Measurements from ENCODE around the gene SPINT2.

SPINT2 gene

DNA sequence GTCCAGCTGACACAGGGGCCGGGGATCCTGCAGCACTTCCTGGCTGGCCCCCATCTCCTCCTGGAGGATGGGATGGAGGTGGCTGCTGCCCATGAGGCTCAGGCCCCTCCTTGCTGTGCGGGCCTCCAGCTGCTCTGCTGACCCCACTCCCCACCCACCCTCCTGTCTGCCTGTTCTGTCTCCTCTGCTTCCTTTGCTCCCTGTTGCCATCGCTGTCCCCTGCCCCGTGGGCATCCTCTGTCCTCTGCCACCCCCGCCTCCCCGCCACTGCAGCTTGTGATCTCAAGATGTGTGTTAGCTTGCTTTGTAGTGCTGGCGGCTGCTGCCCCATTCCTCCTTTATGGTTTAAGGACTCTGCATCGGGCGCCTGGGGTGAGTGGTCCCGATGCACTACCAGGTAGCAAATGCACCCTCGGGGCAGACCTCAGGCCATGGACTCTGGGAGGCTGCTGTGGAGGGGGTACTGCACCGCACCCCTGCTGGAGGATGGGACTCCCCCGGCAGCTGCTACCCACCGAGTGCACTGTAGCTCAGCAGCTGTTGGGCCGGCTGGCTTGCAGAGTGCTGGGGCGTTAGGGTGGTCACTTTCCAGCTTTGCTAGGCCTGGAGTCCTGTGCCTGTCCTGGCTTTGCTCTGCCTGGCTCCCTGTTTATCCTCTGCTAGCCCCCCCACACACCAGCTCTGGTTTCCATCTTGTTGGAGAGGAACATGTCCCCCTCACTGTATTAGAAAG is 23.9 kb downstream of the SPINT2 start:
- no peaks in the 10 kb centered on the region for H3K9me3 ChIP-seq (ENCODE audit: low read length)
- no peak overlapping the region for H3K27ac ChIP-seq (ENCODE audit: low read depth, low read length)
- H3K36me3 ChIP-seq (ENCODE audit: insufficient read depth, low read length) = no peaks in the 10 kb centered on the region
- H3K4me1 ChIP-seq (ENCODE audit: insufficient read depth, low read length) = peaks cover 7% of the 10 kb centered on the region
- no peak overlapping the region for H3K4me3 ChIP-seq (ENCODE audit: low read depth in 1 of 2, low read length in 2 of 2)
- H3K27me3 ChIP-seq (ENCODE audit: control insufficient read depth in 1 of 2, insufficient read depth in 2 of 2, low read length in 2 of 2) = no peaks in the 10 kb centered on the region
- no peak overlapping the region for H3K9ac ChIP-seq (ENCODE audit: low read length)

DNA sequence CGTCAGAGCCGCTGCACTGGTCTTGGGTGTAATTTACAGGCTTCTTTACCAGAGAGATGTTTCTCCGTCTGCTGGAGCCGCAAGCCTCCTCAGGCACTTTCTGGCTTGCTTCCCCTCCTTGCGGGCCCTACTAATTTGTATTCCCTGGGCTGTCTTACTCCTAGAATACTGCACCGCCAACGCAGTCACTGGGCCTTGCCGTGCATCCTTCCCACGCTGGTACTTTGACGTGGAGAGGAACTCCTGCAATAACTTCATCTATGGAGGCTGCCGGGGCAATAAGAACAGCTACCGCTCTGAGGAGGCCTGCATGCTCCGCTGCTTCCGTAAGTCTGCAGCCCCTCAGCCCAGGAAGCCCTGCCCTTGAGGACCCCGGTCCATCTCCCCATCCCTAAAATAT is 25.6 kb downstream of the SPINT2 start:
- Histone ChIP-seq H3K36me3 (ENCODE audit: insufficient read depth, low read length) (no peaks in the 10 kb centered on the region), H3K4me3 (ENCODE audit: low read depth in 1 of 2, low read length in 2 of 2) (no peak overlapping the region), H3K27ac (ENCODE audit: low read depth, low read length) (no peak overlapping the region), H3K9me3 (ENCODE audit: low read length) (no peaks in the 10 kb centered on the region), H3K9ac (ENCODE audit: low read length) (no peak overlapping the region), H3K27me3 (ENCODE audit: control insufficient read depth in 1 of 2, insufficient read depth in 2 of 2, low read length in 2 of 2) (no peaks in the 10 kb centered on the region), H3K4me1 (ENCODE audit: insufficient read depth, low read length) (peaks cover 7% of the 10 kb centered on the region)

DNA sequence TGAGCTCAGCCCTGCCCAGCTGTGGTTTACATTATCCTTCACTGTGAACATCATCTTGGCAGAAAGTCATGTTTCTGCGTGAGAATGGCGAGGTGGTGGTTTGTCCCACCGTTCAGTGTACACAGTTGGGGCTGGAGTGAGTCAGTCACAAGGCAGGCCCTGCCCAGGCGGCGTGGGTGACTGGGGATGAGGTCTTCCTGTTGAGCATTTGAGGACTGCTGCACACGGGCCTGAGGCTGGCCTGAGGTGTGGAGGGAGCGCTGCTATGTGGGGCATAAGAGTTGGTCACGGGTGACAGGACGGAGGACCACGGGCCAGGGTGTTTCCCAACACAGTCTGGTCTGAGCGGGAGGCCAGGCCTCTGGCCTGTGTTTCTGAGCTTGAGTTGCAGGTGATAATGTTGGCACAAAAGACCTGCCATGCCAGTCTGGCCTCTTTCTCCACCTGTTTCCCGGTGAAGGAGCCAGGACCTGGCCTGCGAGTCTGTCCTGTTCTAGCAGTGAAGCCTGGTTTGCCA is 26.3 kb downstream of the SPINT2 start:
- Histone ChIP-seq H3K4me3 (ENCODE audit: low read depth in 1 of 2, low read length in 2 of 2) (no peak overlapping the region), H3K27ac (ENCODE audit: low read depth, low read length) (peak overlapping the region; percentile 32), H3K9ac (ENCODE audit: low read length) (no peak overlapping the region), H3K27me3 (ENCODE audit: control insufficient read depth in 1 of 2, insufficient read depth in 2 of 2, low read length in 2 of 2) (no peaks in the 10 kb centered on the region), H3K4me1 (ENCODE audit: insufficient read depth, low read length) (peaks cover 7% of the 10 kb centered on the region), H3K9me3 (ENCODE audit: low read length) (no peaks in the 10 kb centered on the region), H3K36me3 (ENCODE audit: insufficient read depth, low read length) (no peaks in the 10 kb centered on the region)

DNA sequence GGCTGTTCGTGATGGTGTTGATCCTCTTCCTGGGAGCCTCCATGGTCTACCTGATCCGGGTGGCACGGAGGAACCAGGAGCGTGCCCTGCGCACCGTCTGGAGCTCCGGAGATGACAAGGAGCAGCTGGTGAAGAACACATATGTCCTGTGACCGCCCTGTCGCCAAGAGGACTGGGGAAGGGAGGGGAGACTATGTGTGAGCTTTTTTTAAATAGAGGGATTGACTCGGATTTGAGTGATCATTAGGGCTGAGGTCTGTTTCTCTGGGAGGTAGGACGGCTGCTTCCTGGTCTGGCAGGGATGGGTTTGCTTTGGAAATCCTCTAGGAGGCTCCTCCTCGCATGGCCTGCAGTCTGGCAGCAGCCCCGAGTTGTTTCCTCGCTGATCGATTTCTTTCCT is 27.5 kb downstream of the SPINT2 start:
- Histone ChIP-seq H3K27me3 (ENCODE audit: control insufficient read depth in 1 of 2, insufficient read depth in 2 of 2, low read length in 2 of 2) (no peaks in the 10 kb centered on the region), H3K27ac (ENCODE audit: low read depth, low read length) (no peak overlapping the region), H3K36me3 (ENCODE audit: insufficient read depth, low read length) (no peaks in the 10 kb centered on the region), H3K9ac (ENCODE audit: low read length) (no peak overlapping the region), H3K9me3 (ENCODE audit: low read length) (no peaks in the 10 kb centered on the region), H3K4me3 (ENCODE audit: low read depth in 1 of 2, low read length in 2 of 2) (no peak overlapping the region), H3K4me1 (ENCODE audit: insufficient read depth, low read length) (peaks cover 7% of the 10 kb centered on the region)

DNA sequence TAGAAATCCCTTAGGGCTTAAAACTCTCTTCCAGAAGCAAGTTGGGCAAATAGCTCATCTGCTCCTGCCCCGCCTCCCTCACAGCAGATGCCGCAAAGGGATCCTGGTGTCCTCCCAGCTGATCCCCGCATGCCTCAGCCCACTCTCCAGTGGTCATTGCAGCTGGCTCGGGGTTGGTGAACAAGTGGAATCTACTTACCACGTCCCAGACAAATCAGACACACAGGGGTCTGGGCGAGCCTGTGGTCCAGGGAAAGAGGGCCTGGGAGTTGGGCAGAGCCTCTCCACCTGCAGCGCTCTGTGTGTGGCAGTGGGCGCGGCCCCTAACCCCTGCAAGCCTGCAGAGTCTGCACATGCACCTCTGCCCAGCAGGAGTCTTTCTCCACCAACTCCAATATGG is 28.9 kb downstream of the SPINT2 start:
- H3K27me3 ChIP-seq (ENCODE audit: control insufficient read depth in 1 of 2, insufficient read depth in 2 of 2, low read length in 2 of 2) = no peaks in the 10 kb centered on the region
- no peaks in the 10 kb centered on the region for H3K9me3 ChIP-seq (ENCODE audit: low read length)
- peaks cover 7% of the 10 kb centered on the region for H3K4me1 ChIP-seq (ENCODE audit: insufficient read depth, low read length)
- no peaks in the 10 kb centered on the region for H3K36me3 ChIP-seq (ENCODE audit: insufficient read depth, low read length)
- H3K9ac ChIP-seq (ENCODE audit: low read length) = no peak overlapping the region
- H3K27ac ChIP-seq (ENCODE audit: low read depth, low read length) = no peak overlapping the region
- no peak overlapping the region for H3K4me3 ChIP-seq (ENCODE audit: low read depth in 1 of 2, low read length in 2 of 2)

DNA sequence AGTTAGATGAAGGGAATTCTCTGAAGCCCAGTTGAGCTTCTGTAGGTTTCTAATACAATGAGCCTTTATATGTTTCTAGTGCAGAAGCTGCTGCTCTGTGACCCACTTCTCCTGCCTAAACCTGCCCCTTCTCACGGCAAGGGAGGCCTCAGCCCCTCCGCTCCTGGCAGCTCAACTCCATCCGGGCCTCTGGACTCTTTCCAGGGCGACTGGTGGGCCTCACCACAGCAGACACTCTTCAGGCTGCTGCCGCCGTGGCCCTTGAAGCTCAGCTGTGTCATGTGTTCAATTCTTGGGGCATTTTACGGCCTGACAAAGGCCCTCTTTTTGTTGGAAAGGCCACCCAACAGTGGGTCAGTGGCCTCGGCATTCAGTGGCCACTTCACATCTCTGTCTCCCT is 29.7 kb downstream of the SPINT2 start:
- Histone ChIP-seq H3K4me1 (ENCODE audit: insufficient read depth, low read length) (peaks cover 7% of the 10 kb centered on the region), H3K9me3 (ENCODE audit: low read length) (no peaks in the 10 kb centered on the region), H3K9ac (ENCODE audit: low read length) (no peak overlapping the region), H3K27me3 (ENCODE audit: control insufficient read depth in 1 of 2, insufficient read depth in 2 of 2, low read length in 2 of 2) (no peaks in the 10 kb centered on the region), H3K4me3 (ENCODE audit: low read depth in 1 of 2, low read length in 2 of 2) (no peak overlapping the region), H3K27ac (ENCODE audit: low read depth, low read length) (no peak overlapping the region), H3K36me3 (ENCODE audit: insufficient read depth, low read length) (no peaks in the 10 kb centered on the region)

DNA sequence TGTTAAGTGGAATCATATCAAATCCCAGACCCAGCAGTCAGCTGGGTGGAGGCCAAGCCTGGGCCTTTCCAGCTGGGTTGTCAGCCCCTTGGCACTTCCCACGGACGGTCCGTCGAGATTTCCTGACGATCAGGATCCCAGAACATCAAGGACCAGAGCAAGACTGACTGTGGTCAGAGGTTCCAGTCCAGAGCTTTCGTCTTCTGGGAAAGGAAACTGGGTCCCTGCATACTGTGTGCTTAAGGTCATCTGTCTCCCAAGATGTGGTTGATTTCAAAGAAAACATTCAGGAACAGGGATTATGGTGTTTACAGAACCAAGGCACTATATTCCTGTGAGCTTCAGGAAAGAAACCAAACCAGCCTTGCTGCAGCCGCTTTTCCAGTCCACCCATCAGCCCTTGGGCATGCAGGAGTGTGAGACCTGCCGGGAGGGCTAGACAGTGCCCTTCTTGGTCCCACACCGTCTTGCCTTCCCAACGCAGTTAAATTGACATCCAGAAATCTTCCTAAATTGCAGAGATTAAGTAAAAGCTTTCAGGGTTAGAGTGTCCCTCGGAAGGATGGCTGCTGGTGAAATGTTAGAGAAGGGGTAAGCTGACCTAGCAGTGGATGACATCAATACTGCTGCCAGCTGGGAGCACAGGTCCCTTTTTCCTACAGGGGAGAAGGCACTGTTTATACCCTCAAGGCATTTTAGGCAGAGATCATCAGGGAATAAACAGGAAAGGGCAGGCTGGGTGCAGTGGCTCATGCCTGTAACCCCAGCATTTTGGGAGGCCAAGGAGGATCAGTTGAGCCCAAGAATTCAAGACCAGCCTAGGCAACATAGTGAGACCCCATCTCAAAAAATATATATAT is 34.7 kb downstream of the SPINT2 start:
- Histone ChIP-seq H3K27me3 (ENCODE audit: control insufficient read depth in 1 of 2, insufficient read depth in 2 of 2, low read length in 2 of 2) (no peaks in the 10 kb centered on the region), H3K9ac (ENCODE audit: low read length) (no peak overlapping the region), H3K4me1 (ENCODE audit: insufficient read depth, low read length) (no peaks in the 10 kb centered on the region), H3K27ac (ENCODE audit: low read depth, low read length) (no peak overlapping the region), H3K9me3 (ENCODE audit: low read length) (no peaks in the 10 kb centered on the region), H3K4me3 (ENCODE audit: low read depth in 1 of 2, low read length in 2 of 2) (no peak overlapping the region), H3K36me3 (ENCODE audit: insufficient read depth, low read length) (no peaks in the 10 kb centered on the region)

DNA sequence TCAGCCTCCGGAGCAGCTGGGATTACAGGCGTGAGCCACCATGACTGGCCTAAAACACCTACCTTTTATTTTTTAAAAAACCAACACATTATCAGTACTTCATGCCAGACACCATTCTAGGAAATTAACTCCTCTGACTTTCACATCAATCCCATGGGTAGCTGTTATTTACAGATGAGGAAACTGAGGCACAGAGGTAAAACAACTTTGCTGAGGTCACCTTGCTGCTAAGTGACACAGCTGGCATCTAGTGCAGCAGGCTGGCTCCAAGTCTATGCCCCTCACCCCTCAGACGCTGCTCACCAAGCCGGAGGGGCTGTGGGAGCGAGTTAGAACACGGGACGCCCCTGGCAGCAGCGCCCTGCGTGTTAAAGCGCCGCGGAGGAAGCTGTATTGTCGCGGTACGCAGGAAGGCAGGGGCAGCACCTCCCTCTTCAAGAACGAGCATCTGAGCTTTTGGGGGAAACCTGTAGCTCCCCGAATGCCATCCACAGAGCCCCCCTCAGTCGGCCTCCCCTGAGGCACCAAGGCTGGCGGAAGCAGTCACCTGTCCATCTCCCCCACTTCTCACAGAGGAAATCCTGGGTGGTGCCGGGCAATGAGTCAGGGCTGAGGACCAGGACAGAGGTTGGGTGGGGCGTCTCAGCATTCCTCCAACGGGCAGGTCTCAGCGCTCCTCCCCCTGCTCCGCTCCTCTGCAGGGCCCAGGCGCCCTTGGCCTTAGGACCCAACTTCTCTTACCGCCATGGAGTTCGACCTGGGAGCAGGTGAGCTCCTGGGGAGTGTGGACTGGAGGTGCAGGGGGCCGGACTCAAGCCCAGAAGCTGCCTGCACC is 39.4 kb downstream of the SPINT2 start, which contains the start of gene C19orf33:
Gene C19orf33 (plus strand): TSS at position 735 of the 835 bp plus-strand sequence. CDS start 11 bp downstream, at position 746.
- no peaks in the 10 kb centered on the region for H3K9me3 ChIP-seq (ENCODE audit: low read length)
- H3K4me1 ChIP-seq (ENCODE audit: insufficient read depth, low read length) = no peaks in the 10 kb centered on the region
- H3K27ac ChIP-seq (ENCODE audit: low read depth, low read length) = no peak within 1 kb of the TSS
- peaks cover 14% of the 10 kb centered on the region for H3K36me3 ChIP-seq (ENCODE audit: insufficient read depth, low read length)
- no peak within 1 kb of the TSS for H3K9ac ChIP-seq (ENCODE audit: low read length)
- no peak within 1 kb of the TSS for H3K4me3 ChIP-seq (ENCODE audit: low read depth in 1 of 2, low read length in 2 of 2)
- no peaks in the 10 kb centered on the region for H3K27me3 ChIP-seq (ENCODE audit: control insufficient read depth in 1 of 2, insufficient read depth in 2 of 2, low read length in 2 of 2)

DNA sequence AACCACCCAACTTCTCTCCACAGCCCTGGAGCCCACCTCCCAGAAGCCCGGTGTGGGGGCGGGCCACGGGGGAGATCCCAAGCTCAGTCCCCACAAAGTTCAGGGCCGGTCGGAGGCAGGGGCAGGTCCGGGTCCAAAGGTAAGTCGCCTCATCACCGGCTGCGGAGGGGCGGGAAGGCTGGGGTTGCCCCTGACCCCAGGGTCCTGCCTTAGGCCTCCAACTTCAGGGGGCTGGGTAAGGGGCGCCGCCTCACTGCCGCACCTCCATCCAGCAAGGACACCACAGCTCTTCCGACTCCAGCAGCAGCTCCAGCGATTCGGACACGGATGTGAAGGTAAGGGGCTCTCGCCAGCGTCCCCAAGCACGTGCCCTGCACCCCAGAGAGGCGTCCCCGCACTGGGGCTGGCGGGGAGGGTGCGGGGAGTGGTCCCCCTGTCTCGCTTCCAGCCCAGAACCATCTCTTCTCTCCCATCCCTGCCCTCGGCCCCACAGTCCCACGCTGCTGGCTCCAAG is 40.0 kb downstream of the SPINT2 start:
- Histone ChIP-seq H3K36me3 (ENCODE audit: insufficient read depth, low read length) (peaks cover 14% of the 10 kb centered on the region), H3K9me3 (ENCODE audit: low read length) (no peaks in the 10 kb centered on the region), H3K9ac (ENCODE audit: low read length) (no peak overlapping the region), H3K4me1 (ENCODE audit: insufficient read depth, low read length) (no peaks in the 10 kb centered on the region), H3K27ac (ENCODE audit: low read depth, low read length) (no peak overlapping the region), H3K27me3 (ENCODE audit: control insufficient read depth in 1 of 2, insufficient read depth in 2 of 2, low read length in 2 of 2) (no peaks in the 10 kb centered on the region), H3K4me3 (ENCODE audit: low read depth in 1 of 2, low read length in 2 of 2) (no peak overlapping the region)

DNA sequence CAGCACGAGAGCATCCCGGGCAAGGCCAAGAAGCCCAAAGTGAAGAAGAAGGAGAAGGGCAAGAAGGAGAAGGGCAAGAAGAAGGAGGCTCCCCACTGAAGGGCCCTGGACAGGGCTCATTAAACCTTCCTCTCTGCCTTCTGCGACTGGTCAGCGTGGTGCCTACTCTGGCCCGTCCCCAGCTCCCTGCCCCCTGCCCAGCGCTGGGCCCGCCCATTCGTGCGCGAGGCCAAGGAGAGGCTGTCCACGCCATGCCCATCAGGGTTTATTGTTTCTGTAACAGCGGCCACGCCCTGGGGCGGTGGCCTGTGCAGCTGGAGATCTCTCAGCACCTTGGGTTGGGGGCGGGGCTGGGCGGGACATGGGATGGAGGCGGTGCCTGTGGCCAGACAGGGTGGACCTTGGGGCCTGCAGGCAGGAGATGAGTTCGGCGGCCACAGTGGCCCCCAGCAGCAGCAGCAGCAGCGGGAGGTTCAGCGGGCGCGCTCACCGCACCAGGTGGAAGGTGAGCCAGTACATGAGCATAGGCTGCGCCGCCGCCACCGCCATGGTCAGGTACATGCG is 40.6 kb downstream of the SPINT2 start:
- H3K4me3 ChIP-seq (ENCODE audit: low read depth in 1 of 2, low read length in 2 of 2) = no peak overlapping the region
- H3K4me1 ChIP-seq (ENCODE audit: insufficient read depth, low read length) = no peaks in the 10 kb centered on the region
- no peaks in the 10 kb centered on the region for H3K27me3 ChIP-seq (ENCODE audit: control insufficient read depth in 1 of 2, insufficient read depth in 2 of 2, low read length in 2 of 2)
- peaks cover 14% of the 10 kb centered on the region for H3K36me3 ChIP-seq (ENCODE audit: insufficient read depth, low read length)
- H3K9me3 ChIP-seq (ENCODE audit: low read length) = no peaks in the 10 kb centered on the region
- H3K9ac ChIP-seq (ENCODE audit: low read length) = no peak overlapping the region
- no peak overlapping the region for H3K27ac ChIP-seq (ENCODE audit: low read depth, low read length)

Data from muscle layer of colon (tissue), 2 donors.